ENCODE results near the gene SPOPL. TPM values are rescaled to one million over a fixed set of nuclear protein-coding genes. Genes with fewer than 3 reads are reported as not detected.
"Not testable (repeated sequence)": the region's sequence is repeated elsewhere in the genome, so short reads cannot be mapped to it uniquely, and the experiment has no call there.

SPOPL gene
- total RNA-seq, 4 donors from 2014 or later: 30.5 to 49.0 (median 43.6) TPM

GRCh38 chr2:138522556-138522955 lies 21.0 kb downstream of the SPOPL start:
- WGBS: 61% methylated on average over 3 of the region's 3 CpGs
- H3K36me3 ChIP-seq: peaks cover 0 to 7% (median 0%) of the 10 kb centered on the region in 4 donors
- intact Hi-C loops (cut with DNase I): no loop called here
- H3K27me3 ChIP-seq: no peaks in the 10 kb centered on the region
- TF ChIP-seq CTCF (IDR thresholded peaks at IDR 0.05) (no peak), EP300 (IDR thresholded peaks at IDR 0.05) (no peak), POLR2AphosphoS5 (IDR thresholded peaks at IDR 0.05) (no peak), POLR2A (IDR thresholded peaks at IDR 0.05; ENCODE audit: low read depth) (no peak)
- DNase-seq (ENCODE audit: extremely low spot score): no peak
- peaks cover 8 to 43% (median 31%) of the 10 kb centered on the region in 4 donors for H3K4me1 ChIP-seq
- no peaks in the 10 kb centered on the region for H3K9me3 ChIP-seq
- no peak overlapping the region for H3K27ac ChIP-seq (replicated peaks in 1 of 4)
- H3K4me3 ChIP-seq: no peak overlapping the region

- H3K27ac ChIP-seq (replicated peaks in 1 of 4); H3K27me3 ChIP-seq; H3K9me3 ChIP-seq; intact Hi-C loops (cut with DNase I); H3K36me3 ChIP-seq; H3K4me3 ChIP-seq; DNase-seq (ENCODE audit: extremely low spot score): not testable (repeated sequence)
- whole genome bisulfite sequencing: 79% methylated on average over 7 of the region's 7 CpGs
- peaks cover 8 to 46% (median 33%) of the 10 kb centered on the region in 4 donors for H3K4me1 ChIP-seq
Observed at GRCh38 chr2:138523018-138523672, 21.6 kb downstream of the SPOPL start.

GRCh38 chr2:138523673-138524042 lies 22.1 kb downstream of the SPOPL start:
- H3K27ac ChIP-seq (replicated peaks in 1 of 4); DNase-seq (ENCODE audit: extremely low spot score); intact Hi-C loops (cut with DNase I); H3K9me3 ChIP-seq; H3K36me3 ChIP-seq; H3K4me3 ChIP-seq; H3K27me3 ChIP-seq: not testable (repeated sequence)
- 80% methylated on average over 1 of the region's 3 CpGs for WGBS
- peaks cover 8 to 47% (median 30%) of the 10 kb centered on the region in 4 donors for H3K4me1 ChIP-seq

GRCh38 chr2:138524353-138524752 lies 22.8 kb downstream of the SPOPL start:
- H3K27me3 ChIP-seq; DNase-seq (ENCODE audit: extremely low spot score); H3K4me3 ChIP-seq; H3K36me3 ChIP-seq; H3K9me3 ChIP-seq; H3K27ac ChIP-seq (replicated peaks in 1 of 4); intact Hi-C loops (cut with DNase I): not testable (repeated sequence)
- WGBS: 96% methylated on average over 1 of the region's 1 CpG
- H3K4me1 ChIP-seq: peaks cover 6 to 41% (median 29%) of the 10 kb centered on the region in 4 donors

- no peak for TF ChIP-seq POLR2AphosphoS5 (IDR thresholded peaks at IDR 0.05)
- no peak for TF ChIP-seq CTCF (IDR thresholded peaks at IDR 0.05)
- no peak for TF ChIP-seq EP300 (IDR thresholded peaks at IDR 0.05)
- no peak for TF ChIP-seq POLR2A (IDR thresholded peaks at IDR 0.05; ENCODE audit: low read depth)
- no peak overlapping the region for H3K4me3 ChIP-seq
- intact Hi-C loops (cut with DNase I): no loop called here
- 38% methylated on average over 3 of the region's 3 CpGs for WGBS
- peaks cover 0 to 4% (median 2%) of the 10 kb centered on the region in 4 donors for H3K36me3 ChIP-seq
- peaks cover 5 to 30% (median 22%) of the 10 kb centered on the region in 4 donors for H3K4me1 ChIP-seq
- no peak for DNase-seq (ENCODE audit: extremely low spot score)
- no peaks in the 10 kb centered on the region for H3K9me3 ChIP-seq
- peak overlapping the region in 1 of 4 donors; percentile 5 for H3K27ac ChIP-seq (replicated peaks in 1 of 4)
- H3K27me3 ChIP-seq: no peaks in the 10 kb centered on the region
Observed at GRCh38 chr2:138531913-138532312, 30.3 kb downstream of the SPOPL start.

- H3K27ac ChIP-seq (replicated peaks in 1 of 4): no peak overlapping the region
- DNase-seq (ENCODE audit: extremely low spot score): no peak
- intact Hi-C loops (cut with DNase I): no loop called here
- peaks cover 5 to 23% (median 20%) of the 10 kb centered on the region in 4 donors for H3K4me1 ChIP-seq
- H3K9me3 ChIP-seq: peaks cover 0 to 1% (median 0%) of the 10 kb centered on the region in 4 donors
- TF ChIP-seq POLR2A (IDR thresholded peaks at IDR 0.05; ENCODE audit: low read depth) (no peak), CTCF (IDR thresholded peaks at IDR 0.05) (no peak), POLR2AphosphoS5 (IDR thresholded peaks at IDR 0.05) (no peak), EP300 (IDR thresholded peaks at IDR 0.05) (no peak)
- peaks cover 0 to 10% (median 5%) of the 10 kb centered on the region in 4 donors for H3K36me3 ChIP-seq
- no peaks in the 10 kb centered on the region for H3K27me3 ChIP-seq
- no peak overlapping the region for H3K4me3 ChIP-seq
Observed at GRCh38 chr2:138534791-138535190, 33.2 kb downstream of the SPOPL start.
